ENCODE measurements around the gene UBE2A. TPM values are rescaled to one million over a fixed set of nuclear protein-coding genes. Genes with fewer than 3 reads are reported as not detected.

Gene UBE2A
- total RNA-seq, 1 experiment from 2014 or later, result 46.6 TPM

DNA sequence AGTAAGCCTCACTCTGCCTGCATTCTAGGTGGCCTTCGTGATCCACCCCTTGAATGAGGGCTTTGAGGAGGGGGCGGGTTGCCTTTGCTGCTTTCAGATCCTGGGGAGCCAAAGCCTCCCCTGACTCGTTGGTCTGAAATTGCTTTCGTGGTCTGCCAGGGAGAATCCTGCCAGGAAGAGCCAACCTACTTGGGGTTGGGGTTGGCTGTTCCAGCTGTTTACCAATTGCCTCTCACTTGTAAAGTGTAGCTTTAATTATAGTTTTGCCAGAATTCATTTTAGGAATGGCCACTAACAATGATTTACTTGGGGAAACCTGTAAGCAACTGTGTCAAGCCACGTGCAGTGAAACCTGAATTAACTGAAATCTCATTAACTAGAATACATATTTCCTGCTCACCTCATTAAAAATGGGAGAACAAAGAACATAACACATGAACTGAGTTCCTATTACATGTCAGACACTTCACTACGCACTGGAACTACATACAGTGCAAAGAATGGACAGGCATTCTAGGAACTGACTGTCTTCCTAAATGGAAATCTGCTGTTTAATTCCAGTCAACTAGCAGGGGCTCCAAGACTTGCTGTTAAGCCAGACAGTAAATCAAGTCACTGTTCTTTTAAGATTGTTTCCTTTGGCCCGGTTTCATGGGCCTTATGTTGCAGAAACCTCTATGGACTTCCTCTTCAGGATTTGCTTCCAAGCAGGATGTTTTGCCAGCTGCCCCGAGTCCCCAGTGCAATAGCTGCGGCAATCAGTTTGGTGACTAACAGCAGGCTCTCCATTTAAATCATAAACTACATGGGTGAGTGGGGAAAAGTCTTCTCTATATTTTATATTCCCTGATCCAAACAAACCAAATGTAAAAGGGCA, 48.2 kb downstream of the UBE2A start:
- H3K36me3 ChIP-seq (ENCODE audit: low read depth, low read length), result no peaks in the 10 kb centered on the region
- CTCF ChIA-PET, result no interaction called here
- ATAC-seq (no peak), DNase-seq (no peak)
- H3K79me2 ChIP-seq (ENCODE audit: low read length), result no peaks in the 10 kb centered on the region
- no peaks in the 10 kb centered on the region for H4K20me1 ChIP-seq (ENCODE audit: low read length)
- no peak for TF ChIP-seq EZH2phosphoT487 (IDR thresholded peaks at IDR 0.05; ENCODE audit: borderline replicate concordance, low read length)
- no peak for TF ChIP-seq EZH2 (IDR thresholded peaks at IDR 0.05; ENCODE audit: low read length, unreplicated experiment)
- TF ChIP-seq CTCF (conservative IDR thresholded peaks at IDR 0.05; ENCODE audit: low read depth, low read length), result no peak
- H3K27me3 ChIP-seq (ENCODE audit: low read length), result no peaks in the 10 kb centered on the region
- no peaks in the 10 kb centered on the region for H3F3A ChIP-seq (ENCODE audit: low read length, unreplicated experiment)
- POLR2A ChIA-PET (ENCODE audit: unreplicated experiment), result interaction anchor here (0.7 kb wide), 1 partner anchor 856 kb away, joined by 3 read pairs; no protein-coding TSS in a partner anchor
- H3K4me2 ChIP-seq (ENCODE audit: low read length), result no peak overlapping the region
- H3K9me3 ChIP-seq (ENCODE audit: low read length), result no peaks in the 10 kb centered on the region
- no TSS peak for BruUV-seq (replicated peaks)
- no peak overlapping the region for H3K4me3 ChIP-seq (ENCODE audit: low read length)
- H3K9ac ChIP-seq (ENCODE audit: low read length), result no peak overlapping the region
- intact Hi-C loops (cut with micrococcal nuclease), result no loop called here
- no peak overlapping the region for H3K27ac ChIP-seq (ENCODE audit: low read length)
- no peaks in the 10 kb centered on the region for H3K4me1 ChIP-seq (ENCODE audit: insufficient read depth, low read length)
- H2AFZ ChIP-seq (ENCODE audit: low read length), result no peak overlapping the region
- H3K9me2 ChIP-seq (replicated peaks; ENCODE audit: low read length), result no peaks in the 10 kb centered on the region

DNA sequence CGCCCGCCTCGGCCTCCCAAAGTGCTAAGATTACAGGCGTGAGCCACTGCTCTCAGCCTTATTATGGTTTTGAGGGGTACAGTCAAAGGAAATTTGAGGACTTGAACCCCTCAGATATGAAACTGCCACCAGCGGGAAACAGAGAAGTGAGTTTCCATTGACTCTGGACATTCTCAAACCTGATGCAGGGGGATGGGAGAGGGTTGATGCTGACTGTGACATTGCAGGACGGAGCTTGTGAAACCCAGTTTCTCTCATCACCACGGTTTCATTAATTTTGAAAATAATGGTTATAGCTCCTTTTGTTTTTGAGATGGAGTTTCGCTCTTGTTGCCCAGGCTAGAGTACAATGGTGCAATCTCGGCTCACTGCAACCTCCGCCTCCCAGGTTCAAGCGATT, 50.1 kb downstream of the UBE2A start:
- ChIA-PET POLR2A (ENCODE audit: unreplicated experiment) (interaction anchor here (0.5 kb wide), 1 partner anchor 11 kb away, joined by 3 read pairs; no protein-coding TSS in a partner anchor), CTCF (no interaction called here)
- Histone ChIP-seq H4K20me1 (ENCODE audit: low read length) (no peaks in the 10 kb centered on the region), H2AFZ (ENCODE audit: low read length) (no peak overlapping the region), H3K4me2 (ENCODE audit: low read length) (no peak overlapping the region), H3K4me3 (ENCODE audit: low read length) (no peak overlapping the region), H3K79me2 (ENCODE audit: low read length) (no peaks in the 10 kb centered on the region), H3K27ac (ENCODE audit: low read length) (no peak overlapping the region), H3K4me1 (ENCODE audit: insufficient read depth, low read length) (no peaks in the 10 kb centered on the region), H3F3A (ENCODE audit: low read length, unreplicated experiment) (no peaks in the 10 kb centered on the region), H3K9ac (ENCODE audit: low read length) (no peak overlapping the region), H3K9me3 (ENCODE audit: low read length) (no peaks in the 10 kb centered on the region), H3K27me3 (ENCODE audit: low read length) (no peaks in the 10 kb centered on the region), H3K36me3 (ENCODE audit: low read depth, low read length) (no peaks in the 10 kb centered on the region), H3K9me2 (replicated peaks; ENCODE audit: low read length) (no peaks in the 10 kb centered on the region)
- DNase-seq (no peak), ATAC-seq (no peak)
- intact Hi-C loops (cut with micrococcal nuclease), result no loop called here
- TF ChIP-seq CTCF (conservative IDR thresholded peaks at IDR 0.05; ENCODE audit: low read depth, low read length), result no peak
- no peak for TF ChIP-seq EZH2 (IDR thresholded peaks at IDR 0.05; ENCODE audit: low read length, unreplicated experiment)
- no peak for TF ChIP-seq EZH2phosphoT487 (IDR thresholded peaks at IDR 0.05; ENCODE audit: borderline replicate concordance, low read length)
- no TSS peak for BruUV-seq (replicated peaks)
